Measurements from ENCODE around the gene TMEM39A.

Gene TMEM39A

GRCh38 chr3:119400466-119400865 is 62.9 kb downstream of the TMEM39A start:
- H3K27me3 ChIP-seq (ENCODE audit: control insufficient read depth, insufficient read depth, low read length): no peaks in the 10 kb centered on the region
- no peaks in the 10 kb centered on the region for H3K36me3 ChIP-seq (ENCODE audit: control insufficient read depth, insufficient read depth, low read length)
- no peak overlapping the region for H3K4me3 ChIP-seq (ENCODE audit: low read depth, low read length)
- no peak overlapping the region for H3K27ac ChIP-seq (ENCODE audit: low read depth, low read length)
- peaks cover 28% of the 10 kb centered on the region; the same call in 1 of the 2 replicates for H3K4me1 ChIP-seq (ENCODE audit: control insufficient read depth, insufficient read depth, low read length)
- H3K9ac ChIP-seq (ENCODE audit: low read length): no peak overlapping the region
- no peaks in the 10 kb centered on the region for H3K9me3 ChIP-seq (ENCODE audit: control insufficient read depth, insufficient read depth, low read depth, low read length)

- H3K4me3 ChIP-seq (ENCODE audit: low read depth, low read length): no peak overlapping the region
These were observed 66.5 kb downstream of the TMEM39A start for GRCh38 chr3:119396870-119397269.

GRCh38 chr3:119395923-119396358 is 67.5 kb downstream of the TMEM39A start:
- no peak overlapping the region for H3K27ac ChIP-seq (ENCODE audit: low read depth, low read length)
- peaks cover 16% of the 10 kb centered on the region; the same call in 1 of the 2 replicates for H3K4me1 ChIP-seq (ENCODE audit: control insufficient read depth, insufficient read depth, low read length)
- peaks cover 1% of the 10 kb centered on the region; the same call in 1 of the 2 replicates for H3K36me3 ChIP-seq (ENCODE audit: control insufficient read depth, insufficient read depth, low read length)
- H3K27me3 ChIP-seq (ENCODE audit: control insufficient read depth, insufficient read depth, low read length): no peaks in the 10 kb centered on the region
- H3K4me3 ChIP-seq (ENCODE audit: low read depth, low read length): no peak overlapping the region
- H3K9me3 ChIP-seq (ENCODE audit: control insufficient read depth, insufficient read depth, low read depth, low read length): no peaks in the 10 kb centered on the region
- H3K9ac ChIP-seq (ENCODE audit: low read length): no peak overlapping the region

More at GRCh38 chr3:119396870-119397269, 66.5 kb downstream of the TMEM39A start:
- H3K27ac ChIP-seq (ENCODE audit: low read depth, low read length): no peak overlapping the region
- H3K4me1 ChIP-seq (ENCODE audit: control insufficient read depth, insufficient read depth, low read length): peaks cover 25% of the 10 kb centered on the region; the same call in 1 of the 2 replicates
- H3K27me3 ChIP-seq (ENCODE audit: control insufficient read depth, insufficient read depth, low read length): no peaks in the 10 kb centered on the region
- no peaks in the 10 kb centered on the region for H3K9me3 ChIP-seq (ENCODE audit: control insufficient read depth, insufficient read depth, low read depth, low read length)
- H3K9ac ChIP-seq (ENCODE audit: low read length): no peak overlapping the region
- H3K36me3 ChIP-seq (ENCODE audit: control insufficient read depth, insufficient read depth, low read length): no peaks in the 10 kb centered on the region

DNA sequence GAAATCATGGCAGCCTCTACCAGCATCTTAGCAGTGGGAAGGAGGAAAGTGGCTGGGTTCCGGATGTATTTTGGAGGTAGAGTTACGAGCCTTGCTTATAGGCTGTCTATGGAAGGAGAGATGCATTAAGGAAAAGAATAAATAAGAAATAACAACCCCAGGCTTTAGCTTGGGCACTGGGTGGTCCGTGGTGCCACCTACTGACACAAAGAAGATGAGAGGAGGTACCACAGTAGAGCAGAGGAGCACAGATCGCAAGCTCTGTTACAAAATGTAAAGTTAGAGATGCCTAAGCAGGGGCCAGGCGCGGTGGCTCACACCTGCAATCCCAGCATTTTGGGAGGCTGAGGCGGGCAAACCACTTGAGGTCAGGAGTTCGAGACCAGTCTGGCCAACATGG is 74.8 kb downstream of the TMEM39A start:
- Histone ChIP-seq H3K9me3 (ENCODE audit: control insufficient read depth, insufficient read depth, low read depth, low read length) (no peaks in the 10 kb centered on the region), H3K4me1 (ENCODE audit: control insufficient read depth, insufficient read depth, low read length) (no peaks in the 10 kb centered on the region), H3K27me3 (ENCODE audit: control insufficient read depth, insufficient read depth, low read length) (no peaks in the 10 kb centered on the region), H3K27ac (ENCODE audit: low read depth, low read length) (no peak overlapping the region), H3K9ac (ENCODE audit: low read length) (no peak overlapping the region), H3K36me3 (ENCODE audit: control insufficient read depth, insufficient read depth, low read length) (peaks cover 4% of the 10 kb centered on the region; the same call in 1 of the 2 replicates), H3K4me3 (ENCODE audit: low read depth, low read length) (no peak overlapping the region)

DNA sequence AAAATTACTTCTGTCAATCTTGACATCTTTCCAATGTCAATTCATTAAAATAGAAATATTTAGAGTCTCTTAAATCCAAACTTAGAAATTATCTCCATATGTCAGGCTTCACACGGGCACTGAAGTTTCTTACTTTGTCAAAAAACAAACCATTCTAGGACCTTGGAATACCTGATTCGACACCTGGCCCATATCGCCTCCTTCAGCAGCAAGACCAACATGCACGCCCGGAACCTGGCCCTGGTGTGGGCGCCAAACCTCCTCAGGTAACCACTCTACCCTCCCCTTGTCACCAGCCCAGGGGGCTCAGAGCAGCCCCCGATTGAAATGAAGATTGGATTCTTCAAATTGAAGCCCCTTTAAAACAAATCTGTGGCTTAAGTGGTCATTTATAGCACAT is 81.3 kb downstream of the TMEM39A start:
- no peaks in the 10 kb centered on the region; the same call in 1 of the 2 replicates for H3K36me3 ChIP-seq (ENCODE audit: control insufficient read depth, insufficient read depth, low read length)
- peaks cover 13% of the 10 kb centered on the region; the same call in 1 of the 2 replicates for H3K4me1 ChIP-seq (ENCODE audit: control insufficient read depth, insufficient read depth, low read length)
- no peak overlapping the region for H3K9ac ChIP-seq (ENCODE audit: low read length)
- no peaks in the 10 kb centered on the region for H3K9me3 ChIP-seq (ENCODE audit: control insufficient read depth, insufficient read depth, low read depth, low read length)
- no peak overlapping the region for H3K27ac ChIP-seq (ENCODE audit: low read depth, low read length)
- no peak overlapping the region for H3K4me3 ChIP-seq (ENCODE audit: low read depth, low read length)
- H3K27me3 ChIP-seq (ENCODE audit: control insufficient read depth, insufficient read depth, low read length): no peaks in the 10 kb centered on the region

DNA sequence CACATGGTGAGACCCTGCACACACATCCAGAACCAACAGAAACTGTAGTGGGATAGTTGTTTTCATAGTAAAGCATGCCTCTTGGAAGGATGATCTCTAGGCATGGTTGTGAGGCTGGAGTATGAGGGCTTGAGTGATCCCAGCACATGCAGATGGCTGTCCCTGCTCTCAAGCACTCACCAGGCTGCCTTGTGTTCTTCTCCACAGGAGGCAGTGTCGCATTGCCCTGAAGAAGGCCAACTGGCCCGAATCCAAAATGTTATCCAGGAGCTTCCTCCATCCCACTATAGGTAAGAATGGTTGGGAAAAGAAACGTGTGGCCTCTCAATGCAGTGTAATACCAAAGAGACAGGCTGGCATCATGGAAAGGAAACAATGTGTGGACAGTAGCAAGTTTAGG is 82.7 kb downstream of the TMEM39A start:
- Histone ChIP-seq H3K27ac (ENCODE audit: low read depth, low read length) (no peak overlapping the region), H3K27me3 (ENCODE audit: control insufficient read depth, insufficient read depth, low read length) (no peaks in the 10 kb centered on the region)

More for the DNA sequence above, 82.7 kb downstream of the TMEM39A start:
- H3K4me1 ChIP-seq (ENCODE audit: control insufficient read depth, insufficient read depth, low read length): peaks cover 13% of the 10 kb centered on the region; the same call in 1 of the 2 replicates
- H3K4me3 ChIP-seq (ENCODE audit: low read depth, low read length): no peak overlapping the region
- no peaks in the 10 kb centered on the region; the same call in 1 of the 2 replicates for H3K36me3 ChIP-seq (ENCODE audit: control insufficient read depth, insufficient read depth, low read length)
- H3K9ac ChIP-seq (ENCODE audit: low read length): no peak overlapping the region
- H3K9me3 ChIP-seq (ENCODE audit: control insufficient read depth, insufficient read depth, low read depth, low read length): no peaks in the 10 kb centered on the region
